Heart left ventricle (tissue), 16 donors: ENCODE results near the gene CLCF1. TPM values are rescaled to one million over a fixed set of nuclear protein-coding genes. Genes with fewer than 3 reads are reported as not detected.
A peak's percentile ranks its signal among the peaks of the same experiment; 100 is the strongest.

Experiments
- ATAC-seq, 4 donors: fragments of 200-7000 bp; cut with Tn5 transposase; one replicate each; pipeline ENCODE4 v1.9.1; 2020 to 2022; ENCODE audit warnings: moderate library complexity in 4 of 4, mild to moderate bottlenecking in 3 of 4, moderate number of reproducible peaks in 1 of 4
- DNase-seq, 5 donors: peaks; one replicate each; pipeline ENCODE4 v3.0.0-alpha.2; 2020
- H3K27ac ChIP-seq, 12 donors: fragments of 200-600 bp; sonication (generic) in 4 of 12; one replicate each; pipeline versions ENCODE4 v1.5.0 to v1.8.0; 2016 to 2022; ENCODE audit warnings: mild to moderate bottlenecking in 2 of 12
- H3K27me3 ChIP-seq, 9 donors: fragments of 200-600 bp; sonication (generic) in 2 of 9; one replicate each; pipeline versions ENCODE4 v1.5.1 to v1.8.0; 2016 to 2022; ENCODE audit warnings: mild to moderate bottlenecking in 3 of 9
- H3K36me3 ChIP-seq, 9 donors: fragments of 200-600 bp; sonication (generic) in 2 of 9; one replicate each; pipeline versions ENCODE4 v1.5.0 to v1.8.0; 2018 to 2022; ENCODE audit warnings: mild to moderate bottlenecking in 2 of 9
- H3K4me1 ChIP-seq, 12 donors: fragments of 200-600 bp; sonication (generic) in 4 of 12; one replicate each; pipeline versions ENCODE4 v1.5.0 to v1.8.0; 2016 to 2022; ENCODE audit warnings: mild to moderate bottlenecking in 3 of 12
- H3K4me3 ChIP-seq, 12 donors: fragments of 200-600 bp; sonication (generic) in 4 of 12; one replicate each; pipeline versions ENCODE4 v1.5.0 to v1.8.0; 2017 to 2022; ENCODE audit warnings: mild to moderate bottlenecking in 9 of 12, moderate library complexity in 4 of 12
- H3K9me3 ChIP-seq, 12 donors: fragments of 200-600 bp; sonication (generic) in 4 of 12; one replicate each; pipeline versions ENCODE4 v1.5.0 to v1.8.0; 2016 to 2022; ENCODE audit warnings: mild to moderate bottlenecking in 1 of 12
- POLR2A ChIP-seq, 2 donors: fragments of 450-650 bp; IDR thresholded peaks; one replicate each; pipeline ENCODE4 v1.6.1; 2017; ENCODE audit warnings: antibody characterized with exemption in 2 of 2, mild to moderate bottlenecking in 2 of 2, moderate library complexity in 2 of 2
- WGBS, 4 donors: extraction: QIAGEN DNeasy Blood & Tissue Kit in 2 of 4; methylation state at CpG; one replicate each; pipeline versions ENCODE4 v1.1.5 to v1.1.7; 2013 to 2018; 5-methylcytosine and 5-hydroxymethylcytosine counted together
- intact Hi-C, 10 donors: fragments of 100-400 bp; cut with DNase I; formaldehyde crosslinking; loops; one replicate each; pipeline versions ENCODE4 v1.11.1 to v1.14.2; 2022
- polyA plus RNA-seq, 2 donors: library from polyadenylated mRNA; stranded (reverse); fragments of 200-250 nt; gene quantifications; one replicate each; pipeline ENCODE4 v1.2.3, GENCODE V29; 2013
- total RNA-seq, 9 donors: library from RNA; depleted of rRNA in 2 of 9; stranded (reverse); fragments of >200 nt in 2 of 9; fragmentation: NEBNext Ultra II Directional in 3 of 9; extraction: Animal tissue kit (Norgen Biotek cat#: 25700) in 3 of 9; gene quantifications; one replicate each; pipeline versions ENCODE4 v1.1.0 to v1.2.4, GENCODE V29; 2016 to 2023
- TF ChIP-seq, protein P1 (sequence below), 12 donors: fragments of 200-600 bp; sonication (generic) in 4 of 12; IDR thresholded peaks; one replicate each; pipeline versions ENCODE4 v1.5.0 to v1.8.0; 2018 to 2022; ENCODE audit warnings: antibody characterized with exemption in 12 of 12, mild to moderate bottlenecking in 5 of 12
- donor health status: ischemic (EF 13 %, LVEDD 7.1; RV severe dilation, severe dysfunction).
- donor health status: healthy with polysubstance abuse.
- donor health status: DM: no; HTN: yes; CAD: no.
- donor health status: DM: no; HTN: no; CAD: no.
- donor health status: ischemic (EF 25% LVEDD 6.9; RV normal size, moderate dysfunction).
- donor health status: ischemic (EF 25% LVEDD 5.7; RV mildly dilated, moderate dysfunction).
- donor health status: healthy.
- donor health status: DM: yes; HTN: yes; CAD: no.
- donor health status: ischemic (EF 35%, LVEDD 5.7; RV mildly dilated, moderate dysfunction).
- donor health status: nonischemic (EF 11% LVEDD 7.7; RV severe dilation, severe dysfunction).
- donor health status: DM: yes; HTN: yes; CAD: no.
- donor health status: PGD.
- donor health status: ischemic (EF 29% LVEDD 5.4; RV normal size, mild dysfunction).
- donor health status: nonischemic (EF 23%, LVEDD 6.1; RV moderate dilation, normal function).

The CLCF1 gene
- total and polyA plus RNA-seq, 11 donors: 0.25 to 17.1 (median 1.7) TPM

DNA sequence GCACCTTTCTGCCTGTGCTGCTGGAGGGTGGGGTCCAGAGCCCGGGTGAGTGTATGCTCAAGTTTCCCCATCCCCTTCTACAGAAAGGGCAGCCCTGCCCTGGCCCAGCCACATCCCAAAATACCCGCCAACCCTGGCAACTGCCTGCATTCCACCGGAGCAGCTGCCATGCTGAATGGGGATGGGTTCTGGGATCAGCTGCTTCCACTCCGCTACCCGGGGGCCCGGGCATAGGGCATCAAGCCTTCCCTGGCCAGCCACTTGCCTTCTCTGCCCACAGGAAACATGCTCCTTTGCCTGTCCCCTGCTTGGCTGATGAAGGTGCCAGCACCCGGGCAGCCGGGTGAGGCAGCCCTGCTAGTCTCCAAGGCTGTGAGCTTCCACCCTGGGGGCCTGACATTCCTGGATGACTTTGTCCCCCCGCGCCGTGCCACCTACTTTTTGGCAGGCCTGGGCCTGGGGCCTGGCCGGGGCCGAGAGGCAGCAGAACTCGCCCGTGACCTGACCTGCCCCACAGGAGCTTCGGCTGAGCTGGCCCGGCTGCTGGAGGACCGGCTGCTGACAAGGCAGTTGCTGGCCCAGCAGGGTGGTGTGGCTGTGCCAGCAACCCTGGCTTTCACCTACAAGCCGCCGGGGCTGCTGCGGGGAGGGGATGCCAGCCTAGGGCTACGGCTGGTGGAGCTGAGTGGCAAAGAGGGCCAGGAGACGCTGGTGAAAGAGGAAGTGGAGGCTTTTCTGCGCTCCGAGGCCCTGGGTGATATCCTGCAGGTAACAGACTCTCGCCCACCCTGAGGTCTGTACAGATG, 45.3 kb upstream of the CLCF1 start:
- intact Hi-C loops: no loop called here
- peak; percentile 7 to 72 (median 18) for ATAC-seq
- TF ChIP-seq, protein P1, sequence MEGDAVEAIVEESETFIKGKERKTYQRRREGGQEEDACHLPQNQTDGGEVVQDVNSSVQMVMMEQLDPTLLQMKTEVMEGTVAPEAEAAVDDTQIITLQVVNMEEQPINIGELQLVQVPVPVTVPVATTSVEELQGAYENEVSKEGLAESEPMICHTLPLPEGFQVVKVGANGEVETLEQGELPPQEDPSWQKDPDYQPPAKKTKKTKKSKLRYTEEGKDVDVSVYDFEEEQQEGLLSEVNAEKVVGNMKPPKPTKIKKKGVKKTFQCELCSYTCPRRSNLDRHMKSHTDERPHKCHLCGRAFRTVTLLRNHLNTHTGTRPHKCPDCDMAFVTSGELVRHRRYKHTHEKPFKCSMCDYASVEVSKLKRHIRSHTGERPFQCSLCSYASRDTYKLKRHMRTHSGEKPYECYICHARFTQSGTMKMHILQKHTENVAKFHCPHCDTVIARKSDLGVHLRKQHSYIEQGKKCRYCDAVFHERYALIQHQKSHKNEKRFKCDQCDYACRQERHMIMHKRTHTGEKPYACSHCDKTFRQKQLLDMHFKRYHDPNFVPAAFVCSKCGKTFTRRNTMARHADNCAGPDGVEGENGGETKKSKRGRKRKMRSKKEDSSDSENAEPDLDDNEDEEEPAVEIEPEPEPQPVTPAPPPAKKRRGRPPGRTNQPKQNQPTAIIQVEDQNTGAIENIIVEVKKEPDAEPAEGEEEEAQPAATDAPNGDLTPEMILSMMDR (IDR thresholded peaks at IDR 0.05): no peak
- TF ChIP-seq POLR2A (IDR thresholded peaks at IDR 0.05): no peak
- Histone ChIP-seq H3K27ac (peak overlapping the region; percentile 28 to 96 (median 87)), H3K4me1 (peaks cover 3 to 67% (median 43%) of the 10 kb centered on the region in 12 donors), H3K36me3 (no peaks in the 10 kb centered on the region), H3K27me3 (peaks cover 0 to 20% (median 0%) of the 10 kb centered on the region in 9 donors), H3K9me3 (no peaks in the 10 kb centered on the region), H3K4me3 (peak overlapping the region in 5 of 12 donors; percentile 5 to 25 (median 22))
- DNase-seq: peak in 4 of 5 donors; percentile 58 to 80 (median 65)
- WGBS, 4 donors: 41 to 62% (median 45%) methylated on average over 17 to 26 of the region's 26 CpGs

DNA sequence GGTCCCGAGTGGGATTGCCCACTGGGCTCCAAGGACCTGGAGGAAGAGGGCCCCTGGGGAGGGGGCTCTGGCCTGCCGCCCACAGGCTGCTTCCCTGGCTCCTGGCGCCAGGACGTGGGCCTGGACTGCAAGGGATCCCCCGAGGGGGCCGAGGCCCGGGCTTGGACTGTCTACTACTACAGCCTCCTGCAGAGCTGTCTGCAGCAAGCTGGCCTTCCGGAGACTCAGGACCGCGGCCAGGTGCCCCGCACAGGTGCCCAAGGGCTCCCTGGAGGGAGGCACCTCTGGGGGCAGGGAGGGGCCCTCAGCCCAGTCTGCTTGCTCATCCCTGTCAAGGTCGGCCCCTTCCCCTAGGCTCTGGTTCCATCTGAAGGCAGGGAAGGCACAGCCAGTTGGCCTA, 44.0 kb upstream of the CLCF1 start:
- no peak overlapping the region for H3K4me3 ChIP-seq
- H3K27me3 ChIP-seq: peaks cover 0 to 23% (median 5%) of the 10 kb centered on the region in 9 donors
- H3K36me3 ChIP-seq: no peaks in the 10 kb centered on the region
- H3K9me3 ChIP-seq: no peaks in the 10 kb centered on the region
- ATAC-seq: no peak
- no peak for TF ChIP-seq POLR2A (IDR thresholded peaks at IDR 0.05)
- TF ChIP-seq, protein P1 (IDR thresholded peaks at IDR 0.05): no peak
- H3K27ac ChIP-seq: peak overlapping the region in 11 of 12 donors; percentile 47 to 96 (median 91)
- intact Hi-C loops: no loop called here
- H3K4me1 ChIP-seq: peaks cover 3 to 67% (median 43%) of the 10 kb centered on the region in 12 donors
- WGBS, 4 donors: 74 to 86% (median 80%) methylated on average over 7 to 12 of the region's 12 CpGs
- no peak for DNase-seq

DNA sequence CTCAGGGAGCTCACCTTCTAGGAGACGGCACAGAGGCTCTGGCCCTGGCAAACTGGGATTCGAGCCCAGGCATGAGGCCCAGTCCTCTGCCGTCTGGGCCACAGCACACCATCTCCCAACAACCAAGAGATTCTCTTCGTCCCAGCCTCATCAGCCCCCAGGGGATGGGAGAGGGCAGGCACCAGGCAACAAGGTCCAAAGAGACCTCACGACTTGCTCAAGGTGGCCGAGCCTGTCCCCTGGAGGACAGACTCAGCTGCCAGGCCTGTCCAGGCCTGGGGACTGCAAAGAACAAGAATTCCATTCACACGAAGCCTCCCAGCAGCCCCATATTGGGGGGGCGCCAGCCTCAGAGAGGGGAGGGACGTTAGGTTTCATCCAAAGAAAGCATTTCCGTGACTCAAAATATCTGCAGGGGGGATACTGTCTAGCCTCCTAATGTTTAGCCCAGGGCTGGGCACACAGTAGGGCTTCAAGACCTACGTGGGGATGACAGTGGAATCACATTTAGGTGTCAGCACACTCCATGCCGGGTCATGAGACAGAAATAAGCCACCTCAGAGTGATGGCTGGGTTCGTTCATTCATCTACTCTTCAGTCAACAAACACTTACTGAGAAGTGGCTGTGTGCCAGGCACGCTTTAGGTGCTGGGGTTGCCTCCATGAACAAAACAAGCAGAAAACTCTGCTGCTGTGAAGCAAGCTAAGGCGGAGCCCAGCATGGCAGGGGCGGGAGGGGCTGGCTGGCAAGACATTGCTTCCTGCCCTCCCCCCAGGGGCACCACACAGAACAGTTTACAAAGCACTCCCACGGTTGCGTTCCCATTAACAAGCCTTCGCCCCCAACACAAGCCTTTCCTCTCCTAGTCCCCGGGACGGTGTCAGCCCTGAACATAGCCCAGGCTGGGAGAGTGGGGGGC, 43.3 kb upstream of the CLCF1 start:
- TF ChIP-seq POLR2A (IDR thresholded peaks at IDR 0.05): no peak
- TF ChIP-seq, protein P1 (IDR thresholded peaks at IDR 0.05): no peak
- no peaks in the 10 kb centered on the region for H3K9me3 ChIP-seq
- H3K4me3 ChIP-seq: peak overlapping the region in 1 of 12 donors; percentile 52
- DNase-seq (no peak), ATAC-seq (no peak)
- 49 to 57% (median 53%) methylated on average over 15 to 21 of the region's 21 CpGs for WGBS, 4 donors
- intact Hi-C loops: no loop called here
- H3K27ac ChIP-seq: peak overlapping the region in 11 of 12 donors; percentile 47 to 96 (median 91)
- no peaks in the 10 kb centered on the region for H3K36me3 ChIP-seq
- peaks cover 0 to 26% (median 8%) of the 10 kb centered on the region in 9 donors for H3K27me3 ChIP-seq
- peaks cover 3 to 67% (median 43%) of the 10 kb centered on the region in 12 donors for H3K4me1 ChIP-seq
